ENCODE data around the gene CASKIN1. TPM values are rescaled to one million over a fixed set of nuclear protein-coding genes. Genes with fewer than 3 reads are reported as not detected.

CASKIN1 gene
- 5.9 TPM for total RNA-seq (2021; ENCODE audit: unreplicated experiment)
- 2.3 and 3.2 TPM in 2 replicates for polyA plus RNA-seq (2012)
- percentile 35 among the genes with signal in this experiment for Bru-seq, nascent RNA
- percentile 40 among the genes with signal in this experiment for BruChase-seq, experiment 1, labeled RNA remaining after a 6-hour chase
- percentile 38 among the genes with signal in this experiment for BruChase-seq, experiment 2, labeled RNA remaining after a 2-hour chase
- long read RNA-seq, partial matches to known transcripts, result 2 of 11 reads
- long read RNA-seq, other reads (novel, unspliced or antisense), result 9 of 11 reads

DNA sequence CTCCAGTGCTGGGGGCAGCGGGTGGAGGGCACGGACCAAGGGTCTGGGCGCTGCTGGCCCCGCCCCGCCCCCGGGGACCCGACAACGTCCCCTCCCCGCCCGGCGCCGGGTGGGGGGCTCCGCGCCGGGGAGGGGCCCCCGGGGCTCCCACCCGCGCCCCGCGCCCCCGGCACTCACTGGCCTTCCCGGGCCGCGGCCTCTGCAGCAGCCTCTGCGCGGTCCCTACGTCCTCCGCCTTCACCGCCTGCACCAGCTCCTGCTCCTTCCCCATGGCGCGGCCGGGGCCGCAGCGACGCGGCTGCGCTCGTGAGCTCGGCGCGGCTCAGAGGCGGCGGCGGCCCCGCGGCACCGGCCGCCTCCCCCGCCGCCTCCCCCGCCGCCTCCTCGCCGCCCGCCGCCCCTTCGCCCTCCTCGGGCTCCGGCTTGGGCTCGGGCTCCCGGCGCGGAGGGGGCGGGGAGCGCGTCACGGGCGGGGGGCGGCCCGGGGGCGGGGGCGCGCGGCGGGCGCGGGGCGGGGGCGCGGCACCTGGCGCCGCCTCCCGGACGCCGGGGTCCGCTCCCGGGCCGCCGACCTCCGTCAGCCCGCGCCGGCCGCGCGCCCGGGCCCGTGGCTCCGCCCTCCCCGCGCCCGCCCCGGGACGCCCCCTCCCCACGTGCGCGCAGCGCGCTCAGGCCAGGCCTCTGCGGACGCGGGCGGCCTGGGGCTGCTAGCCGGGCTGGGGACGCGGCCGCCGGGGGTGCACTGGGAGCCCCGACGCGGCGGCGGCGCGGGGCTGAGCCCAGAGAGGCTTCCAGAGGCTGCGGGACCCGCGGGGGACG, at the start of gene CASKIN1:
CASKIN1 (minus strand) TSS at position 444 of the 819 bp plus-strand sequence; CDS start at position 271, 173 bp downstream.
- RAD21 ChIA-PET (ENCODE audit: low non-redundant PET in 1 of 2, low total read pairs in 2 of 2, uncharacterized antibody in 2 of 2, unreplicated experiment in 2 of 2), result interaction anchor here in 1 of 2 experiments (0.6 kb wide), 1 partner anchor 30 kb away, joined by 3 read pairs; no protein-coding TSS in a partner anchor
- H3K9me3 ChIP-seq (ENCODE audit: control insufficient read depth in 1 of 2, insufficient read depth in 1 of 2, low read depth in 1 of 2, low read length in 2 of 2), result no peaks in the 10 kb centered on the region
- no peaks in the 10 kb centered on the region for H3K9me2 ChIP-seq (ENCODE audit: insufficient read depth)
- peak within 1 kb of the TSS; percentile 88 for H3K4me2 ChIP-seq (ENCODE audit: low read length)
- no peaks in the 10 kb centered on the region for H3K27me3 ChIP-seq (ENCODE audit: insufficient read depth, low read length)
- H3K4me3 ChIP-seq (replicated peaks in 1 of 2; ENCODE audit: low read depth in 1 of 2, low read length in 2 of 2), result peak within 1 kb of the TSS; percentile 41 to 58
- BruUV-seq (replicated peaks), result no TSS peak
- CTCF ChIA-PET, result interaction anchor here (0.5 to 3.5 kb wide), 2 partner anchors 55 to 460 kb away, joined by 3 to 24 read pairs; partner anchors contain the start of gene ECI1
- ATAC-seq, result peak; percentile 52
- H2AFZ ChIP-seq (ENCODE audit: low read depth, low read length, poor library complexity, severe bottlenecking), result no peak within 1 kb of the TSS
- no peak within 1 kb of the TSS; the same call in 1 of the 2 replicates for H3K27ac ChIP-seq (ENCODE audit: low read depth, low read length)
- no peaks in the 10 kb centered on the region for H3K36me3 ChIP-seq (ENCODE audit: control insufficient read depth in 1 of 2, insufficient read depth in 2 of 2, low read length in 2 of 2)
- peak within 1 kb of the TSS; percentile 41 for H3K9ac ChIP-seq (ENCODE audit: low read length)
- H4K20me1 ChIP-seq (ENCODE audit: insufficient read depth), result no peaks in the 10 kb centered on the region
- H3K4me1 ChIP-seq (ENCODE audit: control insufficient read depth in 1 of 2, insufficient read depth in 2 of 2, low read length in 2 of 2), result peaks cover 5 to 19% of the 10 kb centered on the region in 2 experiments
- POLR2A ChIA-PET, result no interaction called here
- H3K79me2 ChIP-seq (ENCODE audit: insufficient read depth, low read length), result no peaks in the 10 kb centered on the region
- DNase-seq (ENCODE audit: low read depth, low spot score), result no peak
- intact Hi-C loops (cut with micrococcal nuclease), result loop anchor here (10.0 kb wide), 1 partner anchor 308 kb away; no protein-coding TSS in a partner anchor
- TF ChIP-seq ELF1 (IDR thresholded peaks at IDR 0.05; ENCODE audit: borderline replicate concordance, low read depth) (no peak), YY1 (IDR thresholded peaks at IDR 0.05; ENCODE audit: extremely low read depth, insufficient replicate concordance, low read depth, low read length) (no peak), ATF3 (IDR thresholded peaks at IDR 0.05) (no peak), EGR1 (IDR thresholded peaks at IDR 0.05; ENCODE audit: low read depth) (no peak), ZNF274 (IDR thresholded peaks at IDR 0.05; ENCODE audit: low read depth, low read length) (no peak), RAD21 (IDR thresholded peaks at IDR 0.05; ENCODE audit: low read depth) (no peak), EZH2phosphoT487 (IDR thresholded peaks at IDR 0.05; ENCODE audit: borderline replicate concordance) (no peak), CBX3 (IDR thresholded peaks at IDR 0.05; ENCODE audit: low read depth) (no peak), ZFX (IDR thresholded peaks at IDR 0.05) (no peak), POLR2A (IDR thresholded peaks at IDR 0.05; ENCODE audit: borderline replicate concordance, extremely low read depth, insufficient read depth, insufficient read length) (no peak), FOSL1 (IDR thresholded peaks at IDR 0.05; ENCODE audit: low read depth) (no peak), JUND (IDR thresholded peaks at IDR 0.05) (no peak), SRF (IDR thresholded peaks at IDR 0.05; ENCODE audit: low read depth) (no peak), CEBPB (IDR thresholded peaks at IDR 0.05; ENCODE audit: low read depth) (no peak), SIN3A (IDR thresholded peaks at IDR 0.05; ENCODE audit: low read depth) (no peak)
- TF ChIP-seq, protein P1, sequence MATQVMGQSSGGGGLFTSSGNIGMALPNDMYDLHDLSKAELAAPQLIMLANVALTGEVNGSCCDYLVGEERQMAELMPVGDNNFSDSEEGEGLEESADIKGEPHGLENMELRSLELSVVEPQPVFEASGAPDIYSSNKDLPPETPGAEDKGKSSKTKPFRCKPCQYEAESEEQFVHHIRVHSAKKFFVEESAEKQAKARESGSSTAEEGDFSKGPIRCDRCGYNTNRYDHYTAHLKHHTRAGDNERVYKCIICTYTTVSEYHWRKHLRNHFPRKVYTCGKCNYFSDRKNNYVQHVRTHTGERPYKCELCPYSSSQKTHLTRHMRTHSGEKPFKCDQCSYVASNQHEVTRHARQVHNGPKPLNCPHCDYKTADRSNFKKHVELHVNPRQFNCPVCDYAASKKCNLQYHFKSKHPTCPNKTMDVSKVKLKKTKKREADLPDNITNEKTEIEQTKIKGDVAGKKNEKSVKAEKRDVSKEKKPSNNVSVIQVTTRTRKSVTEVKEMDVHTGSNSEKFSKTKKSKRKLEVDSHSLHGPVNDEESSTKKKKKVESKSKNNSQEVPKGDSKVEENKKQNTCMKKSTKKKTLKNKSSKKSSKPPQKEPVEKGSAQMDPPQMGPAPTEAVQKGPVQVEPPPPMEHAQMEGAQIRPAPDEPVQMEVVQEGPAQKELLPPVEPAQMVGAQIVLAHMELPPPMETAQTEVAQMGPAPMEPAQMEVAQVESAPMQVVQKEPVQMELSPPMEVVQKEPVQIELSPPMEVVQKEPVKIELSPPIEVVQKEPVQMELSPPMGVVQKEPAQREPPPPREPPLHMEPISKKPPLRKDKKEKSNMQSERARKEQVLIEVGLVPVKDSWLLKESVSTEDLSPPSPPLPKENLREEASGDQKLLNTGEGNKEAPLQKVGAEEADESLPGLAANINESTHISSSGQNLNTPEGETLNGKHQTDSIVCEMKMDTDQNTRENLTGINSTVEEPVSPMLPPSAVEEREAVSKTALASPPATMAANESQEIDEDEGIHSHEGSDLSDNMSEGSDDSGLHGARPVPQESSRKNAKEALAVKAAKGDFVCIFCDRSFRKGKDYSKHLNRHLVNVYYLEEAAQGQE (IDR thresholded peaks at IDR 0.05; ENCODE audit: low read depth), result no peak
- TF ChIP-seq, protein P2, sequence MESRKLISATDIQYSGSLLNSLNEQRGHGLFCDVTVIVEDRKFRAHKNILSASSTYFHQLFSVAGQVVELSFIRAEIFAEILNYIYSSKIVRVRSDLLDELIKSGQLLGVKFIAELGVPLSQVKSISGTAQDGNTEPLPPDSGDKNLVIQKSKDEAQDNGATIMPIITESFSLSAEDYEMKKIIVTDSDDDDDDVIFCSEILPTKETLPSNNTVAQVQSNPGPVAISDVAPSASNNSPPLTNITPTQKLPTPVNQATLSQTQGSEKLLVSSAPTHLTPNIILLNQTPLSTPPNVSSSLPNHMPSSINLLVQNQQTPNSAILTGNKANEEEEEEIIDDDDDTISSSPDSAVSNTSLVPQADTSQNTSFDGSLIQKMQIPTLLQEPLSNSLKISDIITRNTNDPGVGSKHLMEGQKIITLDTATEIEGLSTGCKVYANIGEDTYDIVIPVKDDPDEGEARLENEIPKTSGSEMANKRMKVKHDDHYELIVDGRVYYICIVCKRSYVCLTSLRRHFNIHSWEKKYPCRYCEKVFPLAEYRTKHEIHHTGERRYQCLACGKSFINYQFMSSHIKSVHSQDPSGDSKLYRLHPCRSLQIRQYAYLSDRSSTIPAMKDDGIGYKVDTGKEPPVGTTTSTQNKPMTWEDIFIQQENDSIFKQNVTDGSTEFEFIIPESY (IDR thresholded peaks at IDR 0.05; ENCODE audit: extremely low read depth, insufficient replicate concordance, low read length), result no peak
- TF ChIP-seq, protein P3, sequence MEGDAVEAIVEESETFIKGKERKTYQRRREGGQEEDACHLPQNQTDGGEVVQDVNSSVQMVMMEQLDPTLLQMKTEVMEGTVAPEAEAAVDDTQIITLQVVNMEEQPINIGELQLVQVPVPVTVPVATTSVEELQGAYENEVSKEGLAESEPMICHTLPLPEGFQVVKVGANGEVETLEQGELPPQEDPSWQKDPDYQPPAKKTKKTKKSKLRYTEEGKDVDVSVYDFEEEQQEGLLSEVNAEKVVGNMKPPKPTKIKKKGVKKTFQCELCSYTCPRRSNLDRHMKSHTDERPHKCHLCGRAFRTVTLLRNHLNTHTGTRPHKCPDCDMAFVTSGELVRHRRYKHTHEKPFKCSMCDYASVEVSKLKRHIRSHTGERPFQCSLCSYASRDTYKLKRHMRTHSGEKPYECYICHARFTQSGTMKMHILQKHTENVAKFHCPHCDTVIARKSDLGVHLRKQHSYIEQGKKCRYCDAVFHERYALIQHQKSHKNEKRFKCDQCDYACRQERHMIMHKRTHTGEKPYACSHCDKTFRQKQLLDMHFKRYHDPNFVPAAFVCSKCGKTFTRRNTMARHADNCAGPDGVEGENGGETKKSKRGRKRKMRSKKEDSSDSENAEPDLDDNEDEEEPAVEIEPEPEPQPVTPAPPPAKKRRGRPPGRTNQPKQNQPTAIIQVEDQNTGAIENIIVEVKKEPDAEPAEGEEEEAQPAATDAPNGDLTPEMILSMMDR (IDR thresholded peaks at IDR 0.05 in 2 of 3, conservative IDR thresholded peaks at IDR 0.05 in 1 of 3; ENCODE audit: borderline replicate concordance in 1 of 3, insufficient read depth in 1 of 3, low read depth in 2 of 3, low read length in 2 of 3), result no peak
